Renal pelvis (tissue), 4 donors: ENCODE measurements around the gene BEST2. TPM values are rescaled to one million over a fixed set of nuclear protein-coding genes. Genes with fewer than 3 reads are reported as not detected.

Experiments
- DNase-seq: peaks from one replicate; pipeline ENCODE4 v3.0.0-alpha.2; 2013
- polyA plus RNA-seq, 3 donors: library from polyadenylated mRNA; unstranded; fragments of 120-200 nt; gene quantifications; one replicate each; pipeline ENCODE4 v1.2.1, GENCODE V29; 2013; ENCODE audit not compliant: insufficient read length in 3 of 3

Gene BEST2
- polyA plus RNA-seq, 3 donors, result 0.15 TPM; not detected in 2

GRCh38 chr19:12767150-12767549, 15.6 kb downstream of the BEST2 start:
- DNase-seq, result no peak

DNA sequence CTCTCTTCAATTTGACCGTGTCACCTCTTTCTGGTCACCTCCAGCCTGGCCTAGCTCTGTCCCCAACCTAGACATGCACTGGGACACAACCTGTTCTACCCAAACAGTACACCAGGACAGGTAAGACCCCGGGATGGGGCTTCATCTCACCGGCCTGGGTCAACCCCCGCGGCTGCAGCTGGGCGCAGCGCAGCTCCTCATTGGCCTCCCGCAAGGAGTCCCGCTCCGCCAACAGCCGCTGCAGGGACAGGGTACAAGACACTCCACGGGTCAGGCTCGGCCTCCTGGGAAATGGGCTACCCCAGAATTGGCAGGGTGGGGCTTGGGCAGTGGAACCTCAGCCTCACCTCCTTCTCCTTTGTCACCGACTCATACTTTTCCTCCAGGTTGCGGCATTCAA, 16.1 kb downstream of the BEST2 start:
- no peak for DNase-seq

DNA sequence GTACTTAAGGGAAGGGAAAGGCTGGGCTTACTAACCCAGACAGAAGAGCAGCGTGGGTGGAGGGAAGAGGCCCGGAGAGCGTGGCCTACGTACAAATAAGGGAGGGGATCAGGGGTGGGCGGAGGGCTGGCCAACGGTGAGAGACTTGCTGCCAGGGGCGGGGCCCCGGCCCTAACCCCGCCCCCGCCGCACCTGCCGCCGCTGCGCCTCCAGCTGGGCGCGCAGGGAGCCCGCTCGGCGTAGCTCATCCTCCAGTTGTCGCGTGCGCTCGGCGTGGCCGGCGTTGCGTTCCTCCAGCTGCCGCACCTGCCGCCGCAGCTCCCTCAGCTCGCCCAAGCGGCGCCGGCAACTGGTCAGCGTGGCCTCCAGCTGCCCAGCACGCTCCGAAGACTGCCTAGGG, 18.1 kb downstream of the BEST2 start:
- no peak for DNase-seq

GRCh38 chr19:12770922-12771321, 19.3 kb downstream of the BEST2 start:
- DNase-seq, result no peak

DNA sequence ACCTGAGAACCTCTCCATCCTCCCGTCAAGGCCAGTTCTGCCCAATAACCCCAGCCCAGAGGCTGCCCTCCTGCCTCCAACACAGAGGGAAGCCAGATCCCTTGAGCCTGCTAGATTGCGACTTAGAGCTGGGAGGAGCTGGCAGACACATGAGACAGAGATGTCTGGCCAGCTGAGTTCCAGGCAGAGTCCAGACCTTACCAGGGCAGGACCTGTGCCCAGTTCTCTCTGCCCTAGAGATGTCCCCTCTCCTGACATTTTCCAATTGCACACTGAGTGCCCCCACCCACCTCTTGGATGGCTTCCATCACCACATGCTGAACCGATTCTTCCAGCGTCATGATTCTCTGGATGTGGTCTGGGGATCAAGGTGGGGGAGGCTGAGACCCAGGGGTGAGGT, 20.7 kb downstream of the BEST2 start:
- no peak for DNase-seq

GRCh38 chr19:12773571-12773970, 22.0 kb downstream of the BEST2 start:
- no peak for DNase-seq

DNA sequence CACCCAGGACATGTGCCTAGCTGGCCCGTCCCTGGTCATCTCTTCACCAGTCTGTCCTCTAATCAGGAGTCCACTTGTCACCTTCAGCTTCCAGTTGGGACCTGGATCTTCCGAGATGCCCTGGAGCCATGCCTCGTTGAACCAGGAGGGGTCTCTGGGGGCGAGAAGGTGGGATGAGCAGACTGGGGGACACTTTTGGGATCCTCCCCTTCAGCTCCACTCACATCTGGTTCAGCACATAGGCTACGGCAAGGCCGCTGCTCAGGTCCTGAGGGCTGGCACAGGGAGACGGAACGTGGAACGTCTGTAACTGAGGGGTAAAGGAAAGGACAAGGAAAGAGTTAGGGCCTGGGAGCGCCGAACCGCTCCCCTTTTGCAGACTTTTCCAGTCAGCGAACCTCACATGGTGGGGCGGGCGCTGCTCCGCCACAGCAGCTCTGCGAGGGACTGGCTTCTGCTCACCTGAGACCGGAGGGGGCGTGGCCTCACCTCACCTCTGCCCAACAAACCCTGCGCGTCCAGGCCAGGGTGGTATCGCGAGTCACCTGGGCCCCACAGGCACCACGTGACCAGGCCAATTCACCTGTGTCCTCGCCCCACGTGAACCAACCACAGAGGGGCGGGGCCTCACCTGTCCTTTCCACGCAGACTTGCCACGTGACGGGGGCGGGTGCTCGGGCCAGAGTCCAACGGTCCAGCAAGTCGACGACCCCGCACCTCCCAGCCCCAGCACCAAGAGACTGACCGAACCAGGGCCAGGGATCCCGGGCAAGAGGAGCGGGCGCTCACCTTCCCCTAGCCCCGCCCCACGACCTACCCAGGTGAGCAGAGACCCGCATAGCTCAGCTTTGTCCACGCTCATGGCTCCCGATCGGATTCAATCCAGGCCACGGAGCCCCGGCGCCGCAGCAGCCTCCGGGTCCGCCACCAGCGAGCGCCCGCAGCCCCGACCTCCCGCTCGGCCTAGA, 23.3 kb downstream of the BEST2 start, which contains the start of gene HOOK2:
HOOK2 (minus strand) TSS at position 965 of the 968 bp plus-strand sequence; CDS start at position 862, 103 bp downstream.
- DNase-seq, result peak; percentile 76

DNA sequence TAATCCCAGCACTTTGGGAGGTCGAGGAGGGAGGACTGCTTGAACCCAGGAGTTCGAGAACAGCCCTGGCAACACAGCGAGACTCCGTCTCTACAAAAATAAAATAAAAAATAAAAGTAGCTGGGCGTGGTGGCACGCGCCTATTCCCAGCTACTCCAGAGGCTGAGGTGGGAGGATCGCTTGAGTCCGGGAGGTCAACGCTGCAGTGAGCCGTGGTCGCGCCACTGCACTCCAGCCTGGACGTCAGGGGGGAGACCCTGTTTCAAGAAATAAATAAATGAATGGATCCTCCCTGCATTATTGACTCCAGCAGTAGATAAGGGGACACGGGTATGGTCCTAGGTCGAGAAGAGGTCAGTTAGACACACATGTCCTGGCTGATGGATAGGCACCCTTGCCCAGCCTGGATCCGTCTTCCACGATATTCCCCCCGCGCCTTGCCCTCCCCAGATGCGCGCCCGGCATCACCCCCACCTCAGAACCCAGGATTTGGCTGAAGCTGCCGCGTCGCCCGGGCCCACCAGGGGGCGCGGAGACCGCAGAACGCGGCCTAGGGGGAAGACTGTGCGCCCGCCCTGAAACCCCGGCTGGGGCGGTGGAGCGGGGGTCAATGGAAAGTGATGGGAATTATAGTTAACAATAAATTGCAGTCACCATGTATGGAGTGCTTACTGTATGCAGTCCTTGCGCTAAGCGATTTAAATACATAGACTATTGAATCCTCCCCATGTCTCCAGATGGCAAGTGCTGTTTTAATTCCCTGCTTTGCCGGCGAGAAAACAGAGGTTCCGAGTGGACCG, 25.8 kb downstream of the BEST2 start:
- DNase-seq, result no peak

GRCh38 chr19:12778017-12778904, 26.7 kb downstream of the BEST2 start:
- DNase-seq, result no peak

- no peak for DNase-seq
Measured at GRCh38 chr19:12778905-12779161, 27.2 kb downstream of the BEST2 start.

DNA sequence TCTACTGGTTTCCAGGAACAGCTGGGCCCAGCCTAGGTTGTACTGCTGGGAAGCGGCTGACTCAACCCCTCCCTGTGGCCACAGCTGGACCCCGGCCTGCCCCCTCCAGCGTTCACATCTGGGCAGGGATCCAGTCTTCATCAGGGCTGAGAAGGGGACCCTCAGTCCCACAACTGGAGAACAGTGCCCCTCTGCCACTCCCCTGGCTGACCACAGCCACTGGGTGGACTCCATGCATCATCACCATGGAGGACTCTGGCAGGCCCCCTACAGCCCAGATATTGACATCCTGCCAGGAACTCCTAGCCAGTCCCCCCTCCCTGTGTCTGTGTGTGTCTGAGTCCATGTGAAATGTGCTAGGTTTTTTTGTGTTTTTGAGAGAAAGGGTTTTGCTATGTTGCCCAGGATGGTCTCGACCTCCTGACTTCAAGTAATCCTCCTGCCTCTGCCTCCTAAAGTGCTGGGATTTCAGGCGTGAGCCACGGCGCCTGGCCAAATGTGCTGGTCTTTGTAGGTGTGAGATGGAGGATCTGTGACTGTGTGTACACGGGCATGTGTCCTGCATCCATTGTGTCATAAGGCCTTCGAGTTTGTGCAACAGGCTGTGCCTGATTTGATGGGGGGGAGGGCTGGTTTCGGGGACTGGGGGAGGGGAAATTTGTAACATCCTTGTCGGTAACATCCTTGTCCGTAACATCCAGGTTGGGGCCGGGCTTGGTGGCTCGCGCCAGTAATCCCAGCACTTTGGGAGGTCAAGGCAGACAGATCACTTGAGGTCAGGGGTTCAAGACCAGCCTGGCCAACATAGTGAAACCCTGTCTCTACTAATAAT, 27.8 kb downstream of the BEST2 start:
- no peak for DNase-seq

- no peak for DNase-seq
Measured at GRCh38 chr19:12782174-12782423, 30.5 kb downstream of the BEST2 start.

DNA sequence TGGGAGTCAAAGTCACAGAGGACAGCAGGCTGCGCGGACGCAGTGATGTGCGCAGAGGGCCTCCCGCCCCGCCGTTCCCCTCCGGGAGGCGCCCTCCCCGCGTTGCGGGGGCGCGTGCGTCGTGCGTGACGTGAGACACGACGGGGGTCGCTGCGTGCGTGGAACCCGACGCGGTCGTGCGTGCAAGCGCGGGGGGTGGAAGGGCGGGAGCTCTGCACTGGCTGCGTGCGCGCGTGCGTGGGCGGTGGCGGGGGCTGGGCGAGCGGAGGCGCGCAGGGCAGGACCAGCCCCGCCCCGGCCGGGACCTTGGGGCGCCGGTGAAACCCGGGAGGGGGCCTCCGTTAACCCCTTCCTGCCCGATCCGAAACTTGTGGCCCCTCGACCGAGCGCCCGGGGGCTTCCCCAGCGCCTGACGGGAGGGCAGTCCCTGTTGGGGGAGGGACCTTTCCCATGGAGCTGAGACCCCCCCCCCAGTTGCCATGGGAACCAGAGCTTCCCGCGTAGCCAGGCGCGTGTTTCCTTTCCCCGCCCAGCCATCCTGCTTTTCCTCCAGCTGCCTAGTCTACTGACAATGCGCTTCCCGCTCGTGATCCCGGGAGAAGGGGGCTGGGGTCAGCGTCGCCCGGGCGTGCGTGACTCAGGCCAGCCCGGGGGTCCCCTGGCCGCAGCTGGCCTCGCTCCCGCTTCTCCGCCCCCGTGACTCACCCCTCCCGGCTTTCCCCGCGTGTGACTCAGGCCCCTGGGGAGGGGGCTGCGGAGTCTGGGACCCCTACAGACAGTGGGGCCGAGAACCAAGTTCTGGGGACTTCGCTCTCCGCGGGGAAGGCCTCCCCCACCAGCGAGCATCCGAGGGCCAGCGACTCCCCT, 31.1 kb downstream of the BEST2 start:
- DNase-seq, result no peak

GRCh38 chr19:12783291-12783848, 31.8 kb downstream of the BEST2 start:
- no peak for DNase-seq

- DNase-seq, result no peak
Measured at GRCh38 chr19:12783849-12784393, 32.3 kb downstream of the BEST2 start.

DNA sequence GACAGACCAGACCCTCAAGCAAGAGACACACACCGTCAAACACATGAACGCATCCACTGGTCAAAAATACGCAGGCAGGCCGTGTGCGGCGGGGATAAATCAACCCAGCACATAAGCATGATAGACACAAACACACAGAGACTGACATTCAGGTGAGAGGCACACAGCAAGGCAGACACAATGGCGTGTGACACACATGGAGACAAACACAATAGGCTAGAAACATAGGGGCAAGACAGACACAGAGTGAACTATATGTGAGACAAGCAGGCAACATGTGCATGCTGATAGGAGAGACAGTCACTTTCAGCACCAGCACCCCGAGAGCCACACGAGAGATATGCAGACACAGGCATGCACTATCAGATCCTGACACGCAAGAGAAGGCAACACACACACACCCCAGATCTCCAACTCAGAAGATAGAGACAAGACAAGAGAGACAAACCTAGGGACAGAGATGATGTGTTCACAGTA, 32.8 kb downstream of the BEST2 start:
- no peak for DNase-seq

DNA sequence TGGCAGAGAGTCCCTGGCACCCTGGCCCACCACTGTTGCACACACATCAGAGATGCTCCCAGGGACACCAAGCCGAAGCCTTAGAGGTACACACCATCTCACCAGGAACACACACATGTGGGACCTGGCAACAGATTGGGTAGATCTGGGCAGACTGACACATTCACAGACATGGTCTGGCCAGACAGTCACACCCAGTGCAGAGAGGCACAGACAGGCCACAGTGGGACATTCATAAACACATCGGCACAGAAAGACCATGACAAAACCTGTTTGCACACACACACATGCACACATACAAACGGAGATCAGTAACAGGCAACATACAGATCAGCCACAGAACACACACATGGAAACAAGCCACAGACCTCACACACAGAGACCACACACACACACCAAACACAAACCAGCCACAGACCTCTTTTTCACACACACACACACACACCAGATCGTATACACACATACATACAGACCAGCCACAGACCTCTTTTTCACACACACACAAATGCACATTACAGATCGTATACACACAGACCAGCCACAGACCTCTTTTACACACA, 33.4 kb downstream of the BEST2 start:
- DNase-seq, result no peak

DNA sequence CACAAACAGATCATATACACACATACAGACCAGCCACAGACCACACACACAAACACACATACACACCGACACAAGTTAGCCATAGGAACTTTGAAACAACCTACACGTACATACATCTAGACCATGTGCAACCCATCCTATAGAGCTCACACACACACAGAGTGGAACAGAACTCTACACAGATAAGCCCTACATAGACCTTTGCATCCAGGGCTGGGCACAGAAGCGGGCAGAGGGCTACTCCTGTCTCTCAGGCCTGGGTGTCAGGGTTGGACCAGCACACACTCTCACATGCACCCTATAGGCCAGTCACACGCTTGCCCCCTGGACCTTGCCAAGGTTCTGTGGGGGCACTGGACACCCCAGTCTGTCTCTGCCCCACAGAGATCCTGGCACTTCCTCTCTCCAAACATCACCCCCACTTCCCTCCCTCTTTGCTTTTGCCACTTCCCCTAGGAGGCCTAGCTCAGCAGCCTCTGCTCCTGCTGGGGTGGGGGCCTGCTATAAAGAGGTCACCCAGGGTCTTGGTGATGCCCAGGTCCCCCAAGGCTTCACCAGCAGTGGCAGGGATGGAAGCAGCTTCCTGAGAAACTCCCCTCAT, 33.9 kb downstream of the BEST2 start:
- no peak for DNase-seq
